PFSK-1 (cell line): ENCODE data around the gene SULF2.

ENCODE experiments used
- FOXP2 ChIP-seq: optimal IDR thresholded peaks from 2 replicates; pipeline ENCODE3; 2011; ENCODE audit warnings: borderline replicate concordance, control low read depth, inconsistent platforms; ENCODE audit not compliant: insufficient read depth; ENCODE audit errors: extremely low read length, extremely low read depth
- POLR2AphosphoS5 ChIP-seq: IDR thresholded peaks from 2 replicates; pipeline ENCODE4 v1.6.1; 2012; ENCODE audit warnings: low read depth, mild to moderate bottlenecking, control low read depth, low read length, moderate library complexity
- SIN3A ChIP-seq: IDR thresholded peaks from 2 replicates; pipeline ENCODE4 v1.6.1; 2012; ENCODE audit warnings: mild to moderate bottlenecking, low read length, moderate library complexity, borderline replicate concordance; ENCODE audit not compliant: insufficient read depth
- TAF1 ChIP-seq: IDR thresholded peaks from 2 replicates; pipeline ENCODE4 v1.6.1; 2012; ENCODE audit warnings: low read length, control low read depth, borderline replicate concordance; ENCODE audit not compliant: insufficient read depth
- TF ChIP-seq, protein P1 (sequence below), 2 experiments: IDR thresholded peaks; 2 replicates each; pipeline versions ENCODE4 v1.6.1 to v1.8.0; 2011 to 2012; ENCODE audit warnings: low read depth in 2 of 2, low read length in 2 of 2, control low read depth in 1 of 2, inconsistent platforms in 1 of 2, mild to moderate bottlenecking in 1 of 2, moderate library complexity in 1 of 2; ENCODE audit not compliant: insufficient read depth in 1 of 2

SULF2 gene

DNA sequence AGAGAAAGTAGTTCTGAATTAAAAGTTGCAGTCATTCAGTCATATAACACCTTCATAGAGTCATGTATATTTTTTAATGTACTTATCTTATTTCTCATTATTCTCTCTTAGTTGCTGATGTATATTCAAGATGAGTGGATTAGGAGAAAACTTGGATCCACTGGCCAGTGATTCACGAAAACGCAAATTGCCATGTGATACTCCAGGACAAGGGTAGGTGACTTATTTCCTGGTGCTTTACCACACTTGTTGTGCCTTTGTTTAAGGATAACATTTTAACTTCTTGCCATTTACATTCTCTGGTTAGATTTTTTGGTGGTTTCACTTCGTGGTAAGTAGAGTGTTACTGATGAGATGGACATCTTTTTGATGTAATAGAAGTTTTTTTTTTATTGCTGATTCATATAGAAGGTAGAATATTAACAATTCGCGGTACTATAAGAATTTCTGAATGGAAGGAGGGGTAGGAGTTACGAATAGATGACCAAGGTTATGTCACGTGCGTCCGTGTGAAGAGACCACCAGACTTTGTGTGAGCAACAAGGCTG is 163.1 kb downstream of the SULF2 start:
- no peak for TF ChIP-seq TAF1
- no peak for TF ChIP-seq SIN3A
- no peak for TF ChIP-seq FOXP2
- TF ChIP-seq, protein P1, sequence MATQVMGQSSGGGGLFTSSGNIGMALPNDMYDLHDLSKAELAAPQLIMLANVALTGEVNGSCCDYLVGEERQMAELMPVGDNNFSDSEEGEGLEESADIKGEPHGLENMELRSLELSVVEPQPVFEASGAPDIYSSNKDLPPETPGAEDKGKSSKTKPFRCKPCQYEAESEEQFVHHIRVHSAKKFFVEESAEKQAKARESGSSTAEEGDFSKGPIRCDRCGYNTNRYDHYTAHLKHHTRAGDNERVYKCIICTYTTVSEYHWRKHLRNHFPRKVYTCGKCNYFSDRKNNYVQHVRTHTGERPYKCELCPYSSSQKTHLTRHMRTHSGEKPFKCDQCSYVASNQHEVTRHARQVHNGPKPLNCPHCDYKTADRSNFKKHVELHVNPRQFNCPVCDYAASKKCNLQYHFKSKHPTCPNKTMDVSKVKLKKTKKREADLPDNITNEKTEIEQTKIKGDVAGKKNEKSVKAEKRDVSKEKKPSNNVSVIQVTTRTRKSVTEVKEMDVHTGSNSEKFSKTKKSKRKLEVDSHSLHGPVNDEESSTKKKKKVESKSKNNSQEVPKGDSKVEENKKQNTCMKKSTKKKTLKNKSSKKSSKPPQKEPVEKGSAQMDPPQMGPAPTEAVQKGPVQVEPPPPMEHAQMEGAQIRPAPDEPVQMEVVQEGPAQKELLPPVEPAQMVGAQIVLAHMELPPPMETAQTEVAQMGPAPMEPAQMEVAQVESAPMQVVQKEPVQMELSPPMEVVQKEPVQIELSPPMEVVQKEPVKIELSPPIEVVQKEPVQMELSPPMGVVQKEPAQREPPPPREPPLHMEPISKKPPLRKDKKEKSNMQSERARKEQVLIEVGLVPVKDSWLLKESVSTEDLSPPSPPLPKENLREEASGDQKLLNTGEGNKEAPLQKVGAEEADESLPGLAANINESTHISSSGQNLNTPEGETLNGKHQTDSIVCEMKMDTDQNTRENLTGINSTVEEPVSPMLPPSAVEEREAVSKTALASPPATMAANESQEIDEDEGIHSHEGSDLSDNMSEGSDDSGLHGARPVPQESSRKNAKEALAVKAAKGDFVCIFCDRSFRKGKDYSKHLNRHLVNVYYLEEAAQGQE (IDR thresholded peaks at IDR 0.05; ENCODE audit: insufficient read depth in 1 of 2, low read depth in 2 of 2, low read length in 2 of 2): no peak
- no peak for TF ChIP-seq POLR2AphosphoS5

DNA sequence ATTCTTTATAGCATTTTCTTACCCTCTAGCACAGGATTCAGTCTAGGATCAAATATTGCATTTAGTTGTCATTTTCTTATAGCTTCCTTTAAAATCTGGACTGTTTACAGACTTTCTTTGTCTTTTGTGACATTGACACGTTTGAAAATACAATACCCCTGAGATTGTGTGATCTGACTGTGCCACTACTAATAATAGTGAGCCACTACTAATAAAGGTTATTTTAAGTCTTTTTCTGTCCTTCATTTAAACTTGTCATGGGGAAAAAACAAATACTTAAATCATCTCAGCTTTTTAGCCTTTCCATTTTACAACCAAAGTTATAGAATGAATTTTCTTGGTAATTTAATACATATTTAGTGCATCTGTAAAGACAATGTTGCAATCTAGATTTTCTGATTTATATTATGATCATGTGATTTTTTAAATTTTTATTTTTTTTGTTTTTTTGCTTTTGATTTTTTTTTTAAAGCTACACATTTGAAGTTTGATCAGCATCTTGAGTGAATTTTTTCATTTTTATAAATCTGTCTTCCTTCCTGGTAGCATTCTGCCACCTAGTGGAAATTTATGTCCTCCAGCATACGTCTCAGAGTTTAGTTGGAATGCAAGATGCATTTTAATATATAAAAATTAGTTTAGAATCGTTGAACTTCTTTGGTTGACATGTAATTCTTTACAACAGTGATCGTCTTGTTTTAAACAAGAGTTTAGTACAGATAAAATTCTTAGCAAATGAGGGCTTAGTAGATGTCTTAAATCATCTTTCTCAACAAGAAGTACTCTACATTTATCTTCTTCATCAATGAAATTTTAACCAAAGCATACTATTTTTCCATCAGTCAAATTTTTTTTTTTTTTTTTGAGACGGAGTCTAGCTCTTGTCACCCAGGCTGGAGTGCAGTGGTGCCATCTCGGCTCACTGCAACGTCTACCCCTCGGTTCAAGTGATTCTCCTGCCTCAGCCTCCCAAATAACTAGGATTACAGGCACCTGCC is 164.2 kb downstream of the SULF2 start:
- TF ChIP-seq, protein P1 (IDR thresholded peaks at IDR 0.05; ENCODE audit: insufficient read depth in 1 of 2, low read depth in 2 of 2, low read length in 2 of 2): no peak
- TF ChIP-seq TAF1 (no peak), FOXP2 (no peak), POLR2AphosphoS5 (no peak), SIN3A (no peak)

DNA sequence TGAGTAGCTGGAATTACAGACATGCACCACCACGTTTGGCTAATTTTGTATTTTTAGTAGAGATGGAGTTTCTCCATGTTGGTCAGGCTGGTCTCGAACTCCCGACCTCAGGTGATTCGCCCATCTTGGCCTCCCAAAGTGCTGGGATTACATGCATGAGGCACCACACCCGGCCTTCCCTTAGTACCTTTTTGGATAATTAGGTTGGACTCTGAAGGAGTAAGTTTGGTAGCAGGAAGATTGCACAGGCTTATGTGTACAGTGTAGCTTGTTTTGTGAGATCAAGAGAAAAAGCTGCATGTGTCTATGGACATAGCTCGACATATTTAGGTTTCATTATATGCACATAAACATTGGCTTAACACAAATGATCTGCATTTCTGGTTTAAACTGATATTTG is 166.8 kb downstream of the SULF2 start:
- TF ChIP-seq, protein P1 (IDR thresholded peaks at IDR 0.05; ENCODE audit: insufficient read depth in 1 of 2, low read depth in 2 of 2, low read length in 2 of 2): no peak
- TF ChIP-seq POLR2AphosphoS5: no peak
- TF ChIP-seq FOXP2: no peak
- no peak for TF ChIP-seq SIN3A
- TF ChIP-seq TAF1: no peak

DNA sequence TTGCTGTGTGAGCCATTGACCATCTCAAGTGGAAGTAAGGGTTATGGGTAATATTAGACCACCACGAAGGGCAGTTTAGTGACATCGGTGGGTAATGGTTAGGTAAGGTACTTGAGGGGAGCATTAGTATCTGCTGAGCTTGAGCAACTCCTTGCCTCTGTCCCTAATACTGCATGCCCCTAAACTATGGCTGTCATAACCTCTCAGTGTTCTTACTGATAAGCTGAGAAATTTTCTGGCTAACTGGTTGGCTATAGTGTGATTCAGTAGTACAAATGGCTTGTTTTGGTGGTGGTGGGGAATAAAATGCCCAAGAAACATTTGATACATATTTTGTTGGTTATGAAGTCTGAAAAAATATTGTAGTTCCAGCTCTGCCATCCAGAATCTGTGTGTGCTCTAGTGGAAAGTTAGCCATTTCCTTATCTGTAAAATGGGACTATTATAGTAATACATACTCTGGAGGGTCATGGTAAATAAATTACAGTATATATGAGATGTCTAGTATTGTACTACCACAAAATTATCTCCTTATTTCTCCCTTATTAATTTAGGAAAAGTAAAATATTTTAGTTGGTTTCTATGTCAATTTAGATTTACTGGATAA is 170.5 kb downstream of the SULF2 start:
- TF ChIP-seq SIN3A (no peak), TAF1 (no peak), FOXP2 (no peak), POLR2AphosphoS5 (no peak)
- TF ChIP-seq, protein P1 (IDR thresholded peaks at IDR 0.05; ENCODE audit: insufficient read depth in 1 of 2, low read depth in 2 of 2, low read length in 2 of 2): no peak
